Colon (tissue), 2 donors: ENCODE data around the gene GRIN2A.

Experiments
- FAIRE-seq: peaks from 2 replicates; lab custom pipeline; 2012; peaks lifted over from hg19 to GRCh38; lab: Jason Lieb, UNC
- donor health status: control.
- donor health status: control.

GRIN2A gene

DNA sequence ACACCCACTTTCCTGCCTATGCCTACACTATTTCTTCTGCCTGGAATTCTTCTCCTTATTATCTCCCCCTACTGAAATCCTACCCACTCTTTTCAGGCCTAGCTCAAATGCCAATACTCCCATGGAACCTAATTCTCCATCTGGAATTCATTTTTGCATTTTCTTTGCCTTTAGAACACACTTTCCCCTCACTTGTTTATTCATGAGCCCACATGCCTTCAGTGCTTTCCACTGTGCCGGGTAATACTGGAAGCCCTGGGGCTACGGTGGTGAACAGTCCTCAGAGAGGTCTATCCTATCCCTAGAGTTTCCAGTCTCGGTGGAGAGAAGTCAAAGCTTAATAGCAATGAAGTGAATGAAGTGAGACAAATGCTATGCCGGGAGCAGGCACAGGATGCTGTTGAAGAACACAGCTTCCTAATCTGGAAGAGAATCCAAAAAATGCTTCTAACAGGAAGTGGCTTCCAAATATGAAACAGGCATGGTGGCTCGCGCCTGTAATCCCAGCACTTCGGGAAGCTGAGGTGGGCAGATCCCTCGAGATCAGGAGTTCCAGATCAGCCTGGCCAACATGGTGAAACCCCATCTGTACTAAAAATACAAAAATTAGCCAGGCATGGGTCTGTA lies 322.4 kb downstream of the GRIN2A start:
- FAIRE-seq: no peak

DNA sequence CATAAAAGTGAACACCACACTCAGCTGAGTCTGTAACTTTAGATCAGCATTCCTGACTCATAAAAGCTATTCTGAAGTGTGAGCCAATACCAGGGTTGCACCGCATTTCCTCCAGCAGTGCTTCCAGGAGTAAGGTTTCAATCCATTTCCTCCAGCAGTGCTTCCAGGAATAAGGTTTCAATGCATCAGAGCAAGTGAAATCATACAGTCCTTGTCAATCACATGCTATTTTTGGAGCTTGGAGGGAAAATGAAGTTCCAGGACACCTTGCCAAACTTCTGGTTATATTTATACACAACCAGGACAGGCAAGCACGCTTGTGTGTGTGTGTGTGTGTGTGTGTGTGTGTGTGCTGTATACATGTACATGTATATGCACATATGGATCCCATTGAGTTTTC lies 327.6 kb downstream of the GRIN2A start:
- no peak for FAIRE-seq

DNA sequence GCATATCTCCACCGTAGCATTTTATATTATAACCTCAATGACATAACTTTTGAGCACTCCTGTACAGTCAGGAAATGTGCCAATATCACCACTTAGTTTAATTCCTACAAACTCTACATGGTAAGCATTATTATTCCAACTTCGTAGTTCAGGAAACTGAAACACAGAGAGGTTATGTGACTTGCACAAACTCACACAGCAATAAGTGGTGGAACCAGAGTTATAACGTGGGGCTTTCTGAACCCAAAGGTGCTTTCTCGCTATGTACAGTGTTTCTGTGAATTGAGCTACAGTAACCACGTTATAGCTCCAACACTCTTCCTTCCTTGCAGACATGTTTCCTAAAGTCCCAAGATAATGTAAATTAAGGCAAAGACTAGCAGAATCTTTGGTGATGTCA lies 330.2 kb downstream of the GRIN2A start:
- FAIRE-seq: no peak

DNA sequence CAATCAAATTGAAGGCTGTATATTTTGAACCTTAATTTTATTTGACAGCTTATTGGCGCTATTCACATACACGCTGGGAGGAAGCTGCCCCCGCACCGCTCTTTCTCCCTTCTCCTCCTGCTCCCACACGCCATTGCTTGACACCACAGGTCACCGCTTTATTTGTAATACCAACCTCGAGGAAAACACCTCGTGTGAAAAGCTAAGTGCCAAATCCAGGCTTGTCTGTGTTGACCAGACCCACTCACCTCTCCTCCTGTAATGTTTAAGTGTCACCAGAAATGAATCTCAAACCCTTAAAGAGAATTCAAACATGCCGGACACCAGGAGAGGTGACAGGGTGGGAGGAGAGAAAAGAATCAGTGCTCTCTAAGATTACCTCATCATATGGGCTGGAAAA lies 331.4 kb downstream of the GRIN2A start:
- FAIRE-seq: no peak

DNA sequence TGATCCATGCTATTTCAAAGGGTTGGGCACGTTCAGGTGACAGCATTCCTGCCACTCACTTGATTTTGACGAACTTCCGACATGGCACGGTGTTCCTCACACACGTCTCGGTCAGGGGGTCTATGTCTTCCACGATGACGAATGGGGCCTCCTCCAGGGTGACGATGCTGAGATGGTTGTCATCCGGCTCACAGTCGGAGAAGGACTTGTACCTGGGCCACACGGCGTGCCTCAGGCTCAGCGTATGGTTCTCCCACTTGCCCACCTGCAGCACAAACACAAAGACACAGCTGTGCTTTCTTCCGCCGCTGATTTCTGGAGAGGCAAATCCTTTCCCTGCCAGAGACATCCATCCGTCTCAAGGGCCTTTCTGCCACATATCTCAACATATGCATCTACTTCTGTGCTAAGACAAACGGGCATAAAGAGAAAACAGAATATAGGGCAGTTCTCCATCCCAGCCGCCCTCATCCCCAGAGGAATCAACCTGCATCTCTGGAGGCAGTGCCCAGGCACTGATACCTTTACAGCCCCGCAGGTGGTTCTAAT lies 332.5 kb downstream of the GRIN2A start:
- FAIRE-seq: no peak

DNA sequence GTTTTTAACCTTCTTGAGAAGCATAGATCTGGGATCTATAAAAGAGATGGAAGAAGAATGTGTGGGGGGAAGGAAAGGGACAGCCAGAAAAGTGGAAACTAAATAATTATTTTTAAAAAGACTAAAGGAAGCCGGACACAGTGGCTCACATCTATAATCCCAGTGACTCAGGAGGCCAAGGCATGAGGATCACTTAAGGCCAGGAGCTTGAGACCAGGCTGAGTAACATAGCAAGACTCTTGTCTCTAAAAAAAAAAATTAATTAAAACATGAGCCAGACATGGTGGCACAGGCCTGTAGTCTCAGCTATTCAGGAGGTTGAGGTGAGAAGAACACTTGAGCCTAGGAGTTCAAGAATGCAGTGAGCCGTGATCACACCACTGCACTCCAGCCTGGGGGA lies 335.1 kb downstream of the GRIN2A start:
- FAIRE-seq: no peak

DNA sequence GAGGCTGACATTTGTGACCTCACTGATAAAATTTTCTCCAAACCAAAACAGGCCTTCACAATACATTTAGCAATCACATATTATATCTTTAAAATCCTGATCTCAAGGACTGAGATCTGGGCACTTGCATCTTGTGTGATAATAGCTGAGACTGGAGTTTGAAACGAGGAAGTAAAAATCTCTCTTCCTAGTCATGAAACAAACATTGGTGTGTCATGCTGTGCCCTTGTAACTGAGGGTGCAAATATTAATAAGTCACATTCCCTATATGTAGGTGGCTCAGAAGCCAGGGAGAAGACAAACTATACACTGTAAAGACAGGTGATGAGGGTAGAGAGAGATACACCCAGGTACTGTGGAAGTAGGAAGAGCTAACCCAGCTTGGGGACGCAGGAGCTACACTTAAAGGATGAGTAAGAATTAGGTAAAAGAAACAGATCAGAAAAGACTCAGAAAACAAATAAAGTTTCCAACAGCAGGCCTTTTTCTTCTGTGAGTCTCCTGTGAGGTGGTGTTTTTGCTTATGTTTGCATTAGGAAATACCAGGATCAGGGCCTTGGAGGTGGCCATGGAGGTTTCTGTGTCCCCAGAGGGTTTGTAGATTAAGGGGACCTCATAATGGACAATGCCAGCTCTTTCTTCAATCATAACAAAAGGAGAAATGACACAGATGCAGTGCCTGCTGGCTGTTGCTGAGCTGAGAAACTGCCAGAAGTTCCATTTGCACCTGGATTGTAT lies 335.7 kb downstream of the GRIN2A start:
- no peak for FAIRE-seq

DNA sequence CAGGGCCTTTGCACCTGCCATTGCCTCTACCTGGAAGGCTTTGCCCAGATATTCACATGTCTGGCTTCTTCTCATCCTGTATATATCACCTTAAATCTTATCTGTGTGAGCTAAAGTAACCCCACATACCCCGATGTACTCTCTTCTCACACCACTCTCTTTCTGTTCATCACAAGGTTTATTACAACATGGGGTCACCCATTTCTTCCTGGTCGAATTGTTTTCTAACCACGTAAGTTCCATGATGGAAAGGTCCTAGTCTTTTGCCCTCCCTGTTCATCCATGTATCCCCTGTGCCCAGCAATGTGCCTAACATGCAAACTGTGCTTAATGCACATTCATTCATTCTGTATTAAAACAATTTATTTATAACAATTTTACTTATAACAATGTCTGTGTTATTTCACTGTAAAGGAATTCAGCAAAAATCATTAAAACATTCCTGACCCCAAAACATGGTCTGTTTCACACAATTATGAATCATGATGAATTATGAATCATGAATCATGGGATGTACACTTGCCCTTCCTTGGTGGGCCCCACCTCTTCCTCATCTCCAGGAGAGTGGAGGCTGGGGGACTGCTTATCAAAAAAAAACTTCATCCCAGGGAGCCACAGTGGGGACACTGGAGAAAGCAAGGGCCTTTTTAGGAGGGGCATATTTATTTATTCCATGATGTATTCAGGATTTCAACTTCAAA lies 336.4 kb downstream of the GRIN2A start:
- no peak for FAIRE-seq

DNA sequence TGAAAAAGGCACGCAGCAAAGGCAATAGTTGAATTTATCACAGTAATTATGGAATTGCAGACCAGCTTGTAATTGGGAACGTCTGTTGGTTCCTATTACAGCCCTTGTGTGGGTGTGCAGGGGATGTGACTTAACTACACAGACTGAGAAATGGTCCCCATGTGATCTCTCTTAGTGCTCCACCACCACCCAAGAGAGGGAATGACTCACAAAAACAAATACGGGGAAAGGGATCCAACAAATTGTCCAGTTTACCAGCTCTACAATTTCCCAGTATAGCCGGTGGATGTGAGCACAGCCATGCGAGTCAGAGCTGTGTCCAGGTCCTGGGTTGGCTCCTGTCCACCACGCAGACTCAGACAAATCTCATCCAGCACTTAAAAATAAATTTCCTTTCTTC lies 337.9 kb downstream of the GRIN2A start:
- FAIRE-seq: no peak

DNA sequence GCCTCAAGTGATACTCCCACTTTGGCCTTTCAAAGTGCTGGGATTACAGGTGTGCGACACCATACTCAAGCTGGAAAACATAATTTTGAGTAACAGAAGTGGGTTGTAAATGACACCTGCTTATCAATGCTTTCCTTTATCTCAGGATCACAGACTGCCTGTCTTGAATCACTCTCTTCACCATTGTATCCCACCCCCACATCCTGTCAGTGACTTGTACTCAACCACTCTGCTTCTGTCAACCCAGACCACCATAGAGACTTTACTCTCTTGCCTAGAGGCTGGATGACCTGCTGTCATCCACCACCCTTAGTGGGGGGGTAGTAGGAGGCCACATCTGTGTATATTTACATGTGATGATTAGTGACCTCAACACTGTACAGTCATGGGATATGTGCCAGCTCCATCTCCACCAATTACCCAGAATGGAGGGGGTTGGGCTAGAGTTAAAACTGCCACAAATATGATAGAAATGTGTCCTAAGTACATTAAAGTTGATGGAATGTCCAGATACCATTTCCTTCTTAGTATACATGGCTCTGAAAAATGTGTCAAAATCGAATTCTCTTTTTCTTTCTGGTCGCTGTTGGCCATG lies 338.7 kb downstream of the GRIN2A start:
- no peak for FAIRE-seq

DNA sequence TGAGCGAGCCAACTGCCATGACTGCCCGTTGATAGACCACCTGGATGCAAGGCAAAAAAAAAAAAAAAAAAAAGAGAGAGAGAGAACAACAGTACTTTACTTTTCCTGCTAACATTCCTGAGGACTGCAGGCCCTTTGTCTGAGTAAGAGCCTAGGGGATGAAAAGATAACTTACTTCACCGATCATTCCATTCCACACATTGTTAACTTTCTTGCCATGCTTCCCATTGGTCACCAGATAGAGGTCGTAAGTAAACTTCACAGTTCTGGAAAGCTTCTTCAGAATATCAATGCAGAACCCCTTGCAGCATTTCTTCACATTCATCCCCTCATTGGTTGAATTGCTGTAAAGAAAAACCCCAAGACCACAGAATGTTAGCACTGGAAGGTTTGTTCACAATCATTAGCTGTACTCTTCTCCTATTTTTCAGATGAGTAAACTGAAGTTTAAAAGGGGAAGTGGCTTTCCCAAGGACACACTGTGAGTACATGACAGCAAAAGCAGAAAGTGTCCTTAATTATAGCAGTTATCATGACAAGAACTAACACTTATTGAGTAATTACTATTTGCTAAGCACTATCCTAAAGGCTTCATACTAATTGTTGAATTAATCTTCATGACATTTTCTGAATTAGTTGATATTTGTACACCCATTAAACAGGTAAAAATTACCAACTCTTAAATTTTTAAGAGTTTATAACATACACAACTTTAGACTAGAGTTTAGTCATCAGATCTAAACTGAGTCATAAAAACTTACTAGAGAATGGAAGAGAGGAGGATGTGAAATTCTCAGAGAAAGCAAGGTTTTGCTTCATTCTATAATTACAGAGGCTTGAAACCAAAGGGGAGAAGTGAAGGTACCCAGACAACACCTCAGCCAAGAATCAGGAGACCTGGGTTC lies 341.2 kb downstream of the GRIN2A start:
- FAIRE-seq: no peak

DNA sequence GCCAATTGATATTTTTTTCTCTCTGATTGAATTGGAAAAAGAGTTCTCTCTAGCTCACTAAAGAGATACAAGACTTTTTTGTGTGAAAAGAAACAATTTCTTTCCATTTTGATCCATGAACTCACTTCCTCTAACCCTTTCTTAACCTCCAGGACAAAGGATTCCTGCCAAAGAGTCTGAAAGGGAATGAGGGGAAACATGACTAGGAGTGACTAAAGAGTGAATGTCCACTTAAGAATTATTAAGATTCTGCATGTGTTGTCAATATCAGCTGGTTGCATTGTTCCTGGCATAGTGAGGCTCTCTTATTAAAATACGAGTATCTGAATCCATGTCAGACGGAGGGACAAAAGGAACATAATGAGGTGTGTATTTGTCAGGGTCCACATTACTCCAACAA lies 344.7 kb downstream of the GRIN2A start:
- FAIRE-seq: no peak

DNA sequence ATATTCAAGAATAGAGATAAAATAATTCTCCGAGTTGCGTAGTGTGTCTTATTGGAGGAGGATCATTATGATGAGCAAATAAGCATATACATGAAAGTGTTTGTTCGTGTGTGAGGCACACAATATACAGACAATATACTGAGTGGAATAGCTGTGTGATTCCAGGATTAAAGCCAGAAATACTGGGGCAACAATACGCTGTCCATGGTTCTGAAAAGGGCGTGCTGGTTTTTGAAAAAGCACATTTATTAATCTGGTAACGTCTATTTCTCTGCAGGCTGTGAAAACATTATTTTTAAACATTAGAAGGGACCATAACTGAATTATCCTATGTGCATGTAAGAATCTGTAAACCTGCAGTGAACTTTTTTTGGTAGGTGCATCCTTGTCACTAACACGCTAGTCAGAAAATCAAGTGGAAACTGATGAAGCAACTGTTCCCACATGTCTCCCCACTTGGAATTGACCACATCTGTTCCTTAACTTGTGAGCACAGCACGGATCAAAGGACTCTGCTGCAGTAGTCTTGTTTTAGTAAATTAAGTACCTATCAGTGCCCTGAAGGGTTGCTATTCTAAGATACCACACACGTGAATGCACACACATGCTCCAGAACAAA lies 346.0 kb downstream of the GRIN2A start:
- no peak for FAIRE-seq

DNA sequence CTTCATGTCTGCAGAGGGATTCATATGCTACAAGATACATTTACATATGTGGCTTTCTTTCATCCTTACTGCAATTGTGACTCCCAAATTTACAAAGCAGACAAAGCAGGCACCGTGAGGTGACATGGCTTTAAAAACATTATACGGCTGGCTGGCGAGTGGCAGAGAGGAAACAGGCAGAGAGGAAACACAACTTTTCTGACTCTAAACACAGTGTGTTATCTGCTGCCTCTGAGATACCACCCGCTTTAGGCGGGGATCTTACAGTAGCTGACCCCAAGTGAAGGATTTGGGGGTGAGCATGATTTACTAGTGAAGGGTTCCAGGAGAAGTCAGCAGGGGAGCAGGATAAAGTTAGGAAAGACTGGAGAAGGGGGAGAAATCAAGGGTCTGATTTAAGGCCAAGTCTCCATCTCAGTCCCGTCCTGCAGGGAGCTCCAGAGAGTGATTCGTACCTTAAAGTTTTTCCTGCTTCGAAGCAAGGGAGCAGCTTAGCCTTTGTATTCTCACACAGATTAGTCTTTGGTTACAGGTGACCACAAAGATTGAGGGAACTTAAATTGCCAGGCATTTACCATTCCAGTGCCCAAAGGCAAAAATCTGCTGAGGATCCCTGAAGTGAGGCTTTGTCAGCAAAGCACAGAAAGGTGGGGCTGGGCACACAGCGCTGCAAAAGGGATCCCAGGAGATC lies 355.0 kb downstream of the GRIN2A start:
- no peak for FAIRE-seq

DNA sequence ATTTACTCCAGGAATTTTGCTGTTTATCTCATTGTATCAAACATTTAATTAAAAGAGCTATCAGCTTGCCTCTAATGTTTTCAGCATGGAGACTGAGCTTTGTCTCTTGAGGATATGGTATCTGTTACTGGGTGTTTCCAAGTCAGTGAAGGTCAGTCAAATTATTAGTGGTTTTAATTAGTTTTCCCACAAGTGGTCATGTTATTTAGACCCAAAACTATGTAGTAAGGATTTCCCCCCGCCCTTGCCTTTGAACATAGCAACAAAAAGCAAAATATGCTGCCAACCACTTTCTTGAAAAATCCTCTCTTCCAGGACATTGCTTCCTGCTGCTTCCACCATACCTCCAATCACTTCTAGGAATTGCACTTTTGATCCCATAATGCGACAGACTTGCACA lies 355.6 kb downstream of the GRIN2A start:
- no peak for FAIRE-seq

DNA sequence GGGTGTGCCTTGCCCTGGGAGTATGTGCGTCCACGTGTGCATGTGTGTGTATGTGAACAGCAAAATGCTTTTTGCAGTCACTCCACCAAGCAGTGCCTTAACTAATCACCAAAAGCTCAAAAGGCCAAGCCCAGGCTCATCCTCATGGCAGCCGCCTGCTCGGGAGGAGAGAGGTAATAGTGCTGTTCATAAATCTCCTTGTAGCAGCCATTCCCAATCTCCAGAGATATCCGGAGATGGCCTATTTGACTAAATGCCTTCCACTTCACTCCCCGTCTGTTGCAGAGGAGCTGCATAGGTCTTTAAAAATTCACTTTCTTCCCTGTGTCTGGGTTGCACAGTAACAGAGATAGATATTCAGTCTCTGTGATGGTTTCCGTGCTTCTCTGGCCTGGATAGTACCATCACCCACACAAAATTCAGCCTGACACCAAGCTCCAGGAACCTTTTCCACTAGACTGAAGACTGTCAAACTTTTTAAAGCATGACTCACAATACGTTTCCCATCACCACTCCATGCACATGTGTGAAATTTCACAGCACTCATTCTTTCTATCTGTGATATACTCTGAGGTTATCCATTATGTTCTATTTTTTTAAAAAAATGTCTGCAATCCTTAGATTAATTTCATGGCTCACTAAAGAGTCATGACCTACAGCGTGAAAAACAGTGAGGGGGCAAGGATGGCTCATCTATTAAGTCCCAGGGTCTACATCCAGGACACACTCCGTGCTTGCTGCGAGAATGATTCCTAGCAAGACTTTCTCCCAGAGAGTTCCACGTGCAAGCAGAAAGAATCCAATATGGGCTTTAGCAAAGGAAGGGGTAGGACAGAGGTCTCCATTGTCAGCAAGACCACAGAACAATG lies 357.8 kb downstream of the GRIN2A start:
- no peak for FAIRE-seq

DNA sequence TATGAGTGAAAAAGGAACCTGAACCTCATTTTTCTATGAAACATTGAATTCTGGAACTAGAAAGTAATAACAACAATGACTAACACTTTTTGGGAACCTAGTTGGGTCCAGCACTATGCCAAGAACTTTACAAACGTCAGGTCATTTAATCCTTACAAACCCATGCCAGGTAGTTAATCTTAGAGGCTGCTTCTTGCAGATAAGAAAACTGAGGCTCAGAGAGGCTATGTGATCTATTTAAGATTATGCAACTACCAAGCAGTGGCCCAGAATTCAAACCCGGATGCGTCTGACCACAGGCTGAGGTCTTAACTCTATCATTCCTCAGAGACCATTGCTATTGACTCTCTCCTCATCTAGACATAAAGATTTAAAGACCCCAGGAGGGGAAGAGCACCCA lies 358.7 kb downstream of the GRIN2A start:
- no peak for FAIRE-seq

DNA sequence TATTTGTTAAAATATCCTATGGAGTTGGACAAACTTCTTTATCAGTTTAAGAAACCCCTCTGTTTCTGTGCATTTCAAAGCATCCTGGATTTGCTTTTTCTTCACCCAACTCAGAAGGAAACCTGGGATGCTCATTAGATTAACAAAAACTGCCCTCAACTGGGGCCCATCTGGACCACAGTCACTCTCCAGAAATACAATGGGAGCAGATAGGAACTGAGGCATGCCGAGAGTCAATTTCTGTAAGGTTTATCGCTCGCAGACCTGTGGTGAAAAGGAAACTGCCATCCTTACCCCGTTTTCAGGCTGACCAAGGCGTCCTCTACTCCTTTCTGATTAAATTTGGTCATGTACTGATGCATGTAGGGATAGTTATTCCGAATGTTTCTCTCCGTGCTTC lies 360.3 kb downstream of the GRIN2A start:
- FAIRE-seq: no peak

DNA sequence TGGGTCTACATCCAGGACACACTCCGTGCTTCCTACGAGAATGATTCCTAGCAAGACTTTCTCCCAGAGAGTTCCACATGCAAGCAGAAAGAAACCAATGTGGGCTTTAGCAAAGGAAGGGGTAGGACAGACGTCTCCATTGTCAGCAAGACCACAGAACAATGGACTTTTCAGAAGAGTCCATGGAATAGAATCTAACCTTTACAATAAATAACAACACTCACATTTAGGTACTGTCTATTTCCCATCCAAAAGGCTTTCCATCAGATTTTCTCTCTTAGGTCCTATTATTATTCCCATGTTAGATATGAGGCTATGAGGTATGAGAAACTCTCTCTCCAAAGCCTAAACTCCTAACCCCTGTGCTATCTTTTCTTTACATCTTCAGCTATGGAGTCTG lies 360.9 kb downstream of the GRIN2A start:
- FAIRE-seq: no peak
